ENCODE results near the gene TLE3.

DNA sequence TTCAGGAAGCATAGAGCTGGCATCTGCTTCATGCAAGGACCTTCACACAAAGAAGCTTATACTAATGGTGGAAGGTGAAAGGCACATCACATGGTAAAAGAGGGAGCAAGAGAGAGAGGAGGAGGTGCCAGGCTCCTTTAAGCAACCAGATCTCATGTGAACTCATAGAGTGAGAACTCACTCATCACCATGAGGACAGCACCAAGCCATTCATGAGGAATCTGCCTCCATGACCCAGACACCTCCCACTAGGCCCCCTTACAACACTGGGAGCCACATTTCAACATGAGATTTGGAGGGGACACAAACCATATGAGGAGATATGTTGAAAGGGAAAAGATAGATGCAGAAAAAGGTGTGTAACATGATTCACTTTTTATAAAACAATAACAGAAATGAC is 48.4 kb upstream of the TLE3 start:
- TF ChIP-seq EP300 (IDR thresholded peaks at IDR 0.05), result no peak
- TF ChIP-seq, protein P1, sequence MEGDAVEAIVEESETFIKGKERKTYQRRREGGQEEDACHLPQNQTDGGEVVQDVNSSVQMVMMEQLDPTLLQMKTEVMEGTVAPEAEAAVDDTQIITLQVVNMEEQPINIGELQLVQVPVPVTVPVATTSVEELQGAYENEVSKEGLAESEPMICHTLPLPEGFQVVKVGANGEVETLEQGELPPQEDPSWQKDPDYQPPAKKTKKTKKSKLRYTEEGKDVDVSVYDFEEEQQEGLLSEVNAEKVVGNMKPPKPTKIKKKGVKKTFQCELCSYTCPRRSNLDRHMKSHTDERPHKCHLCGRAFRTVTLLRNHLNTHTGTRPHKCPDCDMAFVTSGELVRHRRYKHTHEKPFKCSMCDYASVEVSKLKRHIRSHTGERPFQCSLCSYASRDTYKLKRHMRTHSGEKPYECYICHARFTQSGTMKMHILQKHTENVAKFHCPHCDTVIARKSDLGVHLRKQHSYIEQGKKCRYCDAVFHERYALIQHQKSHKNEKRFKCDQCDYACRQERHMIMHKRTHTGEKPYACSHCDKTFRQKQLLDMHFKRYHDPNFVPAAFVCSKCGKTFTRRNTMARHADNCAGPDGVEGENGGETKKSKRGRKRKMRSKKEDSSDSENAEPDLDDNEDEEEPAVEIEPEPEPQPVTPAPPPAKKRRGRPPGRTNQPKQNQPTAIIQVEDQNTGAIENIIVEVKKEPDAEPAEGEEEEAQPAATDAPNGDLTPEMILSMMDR (IDR thresholded peaks at IDR 0.05), result no peak
- TF ChIP-seq POLR2A (IDR thresholded peaks at IDR 0.05), result no peak
